ENCODE measurements around the gene S100A4.

- TF ChIP-seq CTCF (IDR thresholded peaks at IDR 0.05) (peak in 1 of 2 donors; percentile 18), POLR2A (IDR thresholded peaks at IDR 0.05) (peak in 1 of 2 donors; percentile 91), POLR2AphosphoS5 (IDR thresholded peaks at IDR 0.05) (peak; percentile 57 to 69 (median 57))
These were observed 10.2 kb downstream of the S100A4 start, which contains the start of gene S100A6 for GRCh38 chr1:153535242-153536011.

All from suprapubic skin (tissue), 4 donors.